ENCODE measurements around the gene NTM. TPM values are rescaled to one million over a fixed set of nuclear protein-coding genes. Genes with fewer than 3 reads are reported as not detected.

The NTM gene
- total and polyA plus RNA-seq, 2 experiments from 2014 or later: 25.9 to 49.0 TPM

- DNase-seq: no peak
- Histone ChIP-seq H3K9me3 (ENCODE audit: low read depth) (no peaks in the 10 kb centered on the region), H3F3A (ENCODE audit: insufficient read depth) (no peaks in the 10 kb centered on the region), H3K4me2 (ENCODE audit: unreplicated experiment) (no peak overlapping the region), H3K36me3 (ENCODE audit: low read depth) (no peaks in the 10 kb centered on the region), H3K27me3 (replicated peaks; ENCODE audit: insufficient read depth) (no peaks in the 10 kb centered on the region), H4K20me1 (ENCODE audit: insufficient read depth) (no peaks in the 10 kb centered on the region), H3K4me1 (ENCODE audit: insufficient read depth) (no peaks in the 10 kb centered on the region), H2AFZ (no peak overlapping the region), H3K79me2 (ENCODE audit: insufficient read depth) (no peaks in the 10 kb centered on the region), H3K4me3 (no peak overlapping the region), H3K9ac (no peak overlapping the region), H3K27ac (no peak overlapping the region), H3K9me2 (ENCODE audit: insufficient read depth) (no peaks in the 10 kb centered on the region)
- 98 to 99% methylated on average over 2 of the region's 2 CpGs for WGBS, 2 experiments (ENCODE audit: low coverage in 1 of 2, low lambda C conversion rate in 2 of 2, missing lambda C conversion rate in 2 of 2)
- in situ Hi-C loops (cut with MboI): no loop called here
- TF ChIP-seq EZH2 (IDR thresholded peaks at IDR 0.05; ENCODE audit: insufficient read depth, poor library complexity, severe bottlenecking) (no peak), EZH2phosphoT487 (IDR thresholded peaks at IDR 0.05; ENCODE audit: insufficient read depth, low read depth) (no peak)
Measured at GRCh38 chr11:131991606-131992005, 621.2 kb downstream of the NTM start.

- H4K20me1 ChIP-seq (ENCODE audit: insufficient read depth): no peaks in the 10 kb centered on the region
- no peaks in the 10 kb centered on the region for H3K27me3 ChIP-seq (replicated peaks; ENCODE audit: insufficient read depth)
- DNase-seq: no peak
- in situ Hi-C loops (cut with MboI): no loop called here
- no peak overlapping the region for H2AFZ ChIP-seq
- H3K9me2 ChIP-seq (ENCODE audit: insufficient read depth): no peaks in the 10 kb centered on the region
- H3K4me3 ChIP-seq: no peak overlapping the region
- H3K9me3 ChIP-seq (ENCODE audit: low read depth): no peaks in the 10 kb centered on the region
- H3K9ac ChIP-seq: no peak overlapping the region
- H3K4me1 ChIP-seq (ENCODE audit: insufficient read depth): no peaks in the 10 kb centered on the region
- 51 to 67% methylated on average over 2 of the region's 2 CpGs for WGBS, 2 experiments (ENCODE audit: low coverage in 1 of 2, low lambda C conversion rate in 2 of 2, missing lambda C conversion rate in 2 of 2)
- no peak overlapping the region for H3K27ac ChIP-seq
- no peaks in the 10 kb centered on the region for H3K36me3 ChIP-seq (ENCODE audit: low read depth)
- H3K79me2 ChIP-seq (ENCODE audit: insufficient read depth): no peaks in the 10 kb centered on the region
- no peak overlapping the region for H3K4me2 ChIP-seq (ENCODE audit: unreplicated experiment)
- no peaks in the 10 kb centered on the region for H3F3A ChIP-seq (ENCODE audit: insufficient read depth)
- TF ChIP-seq EZH2phosphoT487 (IDR thresholded peaks at IDR 0.05; ENCODE audit: insufficient read depth, low read depth) (no peak), EZH2 (IDR thresholded peaks at IDR 0.05; ENCODE audit: insufficient read depth, poor library complexity, severe bottlenecking) (no peak)
Measured at GRCh38 chr11:131993246-131993645, 622.8 kb downstream of the NTM start.

GRCh38 chr11:131998020-131998419 is 627.6 kb downstream of the NTM start:
- DNase-seq: no peak

GRCh38 chr11:131999084-131999483 is 628.7 kb downstream of the NTM start:
- Histone ChIP-seq H3K27me3 (replicated peaks; ENCODE audit: insufficient read depth) (no peaks in the 10 kb centered on the region), H3K27ac (no peak overlapping the region), H3K79me2 (ENCODE audit: insufficient read depth) (no peaks in the 10 kb centered on the region), H3K4me3 (no peak overlapping the region), H3K4me1 (ENCODE audit: insufficient read depth) (no peaks in the 10 kb centered on the region), H3K9ac (no peak overlapping the region), H3F3A (ENCODE audit: insufficient read depth) (no peaks in the 10 kb centered on the region), H2AFZ (no peak overlapping the region), H4K20me1 (ENCODE audit: insufficient read depth) (0 out of 2 replicates have a peak, but pooled peaks cover 3% of the 10 kb centered on the region), H3K36me3 (ENCODE audit: low read depth) (no peaks in the 10 kb centered on the region), H3K4me2 (ENCODE audit: unreplicated experiment) (no peak overlapping the region), H3K9me2 (ENCODE audit: insufficient read depth) (no peaks in the 10 kb centered on the region), H3K9me3 (ENCODE audit: low read depth) (no peaks in the 10 kb centered on the region)
- DNase-seq: no peak
- WGBS, 2 experiments (ENCODE audit: low coverage in 1 of 2, low lambda C conversion rate in 2 of 2, missing lambda C conversion rate in 2 of 2): 41 to 42% methylated on average over 6 of the region's 6 CpGs
- in situ Hi-C loops (cut with MboI): no loop called here
- TF ChIP-seq EZH2 (IDR thresholded peaks at IDR 0.05; ENCODE audit: insufficient read depth, poor library complexity, severe bottlenecking): no peak
- TF ChIP-seq EZH2phosphoT487 (IDR thresholded peaks at IDR 0.05; ENCODE audit: insufficient read depth, low read depth): no peak

More at GRCh38 chr11:131998020-131998419, 627.6 kb downstream of the NTM start:
- 77 to 80% methylated on average over 5 of the region's 5 CpGs for WGBS, 2 experiments (ENCODE audit: low coverage in 1 of 2, low lambda C conversion rate in 2 of 2, missing lambda C conversion rate in 2 of 2)
- H3K4me3 ChIP-seq: no peak overlapping the region
- H3K9me2 ChIP-seq (ENCODE audit: insufficient read depth): no peaks in the 10 kb centered on the region
- H3K36me3 ChIP-seq (ENCODE audit: low read depth): no peaks in the 10 kb centered on the region
- no peaks in the 10 kb centered on the region for H3K4me1 ChIP-seq (ENCODE audit: insufficient read depth)
- no peak overlapping the region for H3K27ac ChIP-seq
- no peaks in the 10 kb centered on the region for H3K9me3 ChIP-seq (ENCODE audit: low read depth)
- TF ChIP-seq EZH2phosphoT487 (IDR thresholded peaks at IDR 0.05; ENCODE audit: insufficient read depth, low read depth) (no peak), EZH2 (IDR thresholded peaks at IDR 0.05; ENCODE audit: insufficient read depth, poor library complexity, severe bottlenecking) (no peak)
- no peaks in the 10 kb centered on the region for H3K79me2 ChIP-seq (ENCODE audit: insufficient read depth)
- no peak overlapping the region for H3K4me2 ChIP-seq (ENCODE audit: unreplicated experiment)
- no peaks in the 10 kb centered on the region for H3K27me3 ChIP-seq (replicated peaks; ENCODE audit: insufficient read depth)
- no peaks in the 10 kb centered on the region for H3F3A ChIP-seq (ENCODE audit: insufficient read depth)
- H2AFZ ChIP-seq: no peak overlapping the region
- in situ Hi-C loops (cut with MboI): no loop called here
- H4K20me1 ChIP-seq (ENCODE audit: insufficient read depth): 0 out of 2 replicates have a peak, but pooled peaks cover 3% of the 10 kb centered on the region
- H3K9ac ChIP-seq: no peak overlapping the region

GRCh38 chr11:131999955-132000354 is 629.5 kb downstream of the NTM start:
- H3K9me3 ChIP-seq (ENCODE audit: low read depth): no peaks in the 10 kb centered on the region
- no peak overlapping the region for H3K9ac ChIP-seq
- H3K4me2 ChIP-seq (ENCODE audit: unreplicated experiment): no peak overlapping the region
- no peaks in the 10 kb centered on the region for H3K27me3 ChIP-seq (replicated peaks; ENCODE audit: insufficient read depth)
- H3F3A ChIP-seq (ENCODE audit: insufficient read depth): no peaks in the 10 kb centered on the region
- H3K4me3 ChIP-seq: no peak overlapping the region
- no peak for DNase-seq
- H2AFZ ChIP-seq: no peak overlapping the region
- H3K36me3 ChIP-seq (ENCODE audit: low read depth): no peaks in the 10 kb centered on the region
- WGBS, 2 experiments (ENCODE audit: low coverage in 1 of 2, low lambda C conversion rate in 2 of 2, missing lambda C conversion rate in 2 of 2): 63 to 67% methylated on average over 1 of the region's 1 CpG
- no peak overlapping the region for H3K27ac ChIP-seq
- in situ Hi-C loops (cut with MboI): no loop called here
- TF ChIP-seq EZH2phosphoT487 (IDR thresholded peaks at IDR 0.05; ENCODE audit: insufficient read depth, low read depth) (no peak), EZH2 (IDR thresholded peaks at IDR 0.05; ENCODE audit: insufficient read depth, poor library complexity, severe bottlenecking) (no peak)
- no peaks in the 10 kb centered on the region for H3K79me2 ChIP-seq (ENCODE audit: insufficient read depth)
- 0 out of 2 replicates have a peak, but pooled peaks cover 3% of the 10 kb centered on the region for H3K9me2 ChIP-seq (ENCODE audit: insufficient read depth)
- H4K20me1 ChIP-seq (ENCODE audit: insufficient read depth): 0 out of 2 replicates have a peak, but pooled peaks cover 3% of the 10 kb centered on the region
- H3K4me1 ChIP-seq (ENCODE audit: insufficient read depth): no peaks in the 10 kb centered on the region

All from GM23248 (cell line).